HG02840 (cell line): ENCODE data around the gene MCF2L2.
"Not testable (repeated sequence)": the region's sequence is repeated elsewhere in the genome, so short reads cannot be mapped to it uniquely, and the experiment has no call there.

ENCODE experiments used
- ATAC-seq: cut with Tn5 transposase; IDR thresholded peaks from one replicate; pipeline ENCODE4 v1.9.1; 2021; ENCODE audit warnings: mild to moderate bottlenecking, moderate library complexity, moderate number of reproducible peaks; ENCODE audit not compliant: unreplicated experiment, low FRiP score

Gene MCF2L2

DNA sequence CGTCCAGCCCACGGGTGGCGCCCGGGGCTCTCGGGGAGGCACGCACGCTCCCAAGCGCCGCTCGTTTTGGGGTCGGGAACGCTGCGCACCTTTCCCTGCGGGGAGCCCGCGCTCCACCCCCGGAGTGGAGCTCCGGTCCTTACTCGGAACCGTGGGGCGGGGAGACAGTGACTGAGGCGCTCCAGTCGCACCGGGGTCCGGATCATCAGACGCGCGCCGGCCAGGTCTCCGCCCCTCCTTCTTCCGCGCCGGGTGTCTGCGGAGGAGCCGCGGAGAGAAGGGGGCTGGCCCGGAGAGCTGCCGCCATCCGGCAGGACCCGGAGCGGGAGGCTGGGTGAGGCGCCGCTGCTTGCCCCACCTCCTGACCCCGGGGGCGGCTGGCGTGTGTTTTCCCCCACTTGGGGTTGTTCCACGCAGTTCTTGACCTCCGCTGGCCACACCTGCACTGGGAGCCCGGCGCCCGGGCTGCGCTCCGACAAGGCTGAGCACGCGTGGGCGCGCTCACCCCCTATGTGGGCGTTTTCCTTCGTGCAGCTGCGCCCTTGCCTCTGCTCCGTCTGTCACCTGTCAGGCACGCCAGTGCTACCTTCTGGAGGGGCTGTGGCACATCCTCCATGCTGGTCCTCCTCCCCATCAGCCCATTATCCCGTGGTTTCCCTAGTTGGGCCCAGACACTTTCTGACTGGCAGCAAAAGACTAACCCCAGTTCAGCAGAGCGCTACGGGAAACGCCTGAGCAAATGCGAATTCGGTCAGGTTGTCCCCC lies at the start of gene MCF2L2:
TSS of gene MCF2L2 (minus strand) at position 173 of the 765 bp plus-strand sequence. CDS start 642 bp downstream, outside the sequence.
- peak; percentile 59 for ATAC-seq

GRCh38 chr3:183477801-183478456 lies 49.5 kb upstream of the MCF2L2 start:
- no peak for ATAC-seq

GRCh38 chr3:183475764-183476162 lies 47.3 kb upstream of the MCF2L2 start:
- not testable (repeated sequence) for ATAC-seq

DNA sequence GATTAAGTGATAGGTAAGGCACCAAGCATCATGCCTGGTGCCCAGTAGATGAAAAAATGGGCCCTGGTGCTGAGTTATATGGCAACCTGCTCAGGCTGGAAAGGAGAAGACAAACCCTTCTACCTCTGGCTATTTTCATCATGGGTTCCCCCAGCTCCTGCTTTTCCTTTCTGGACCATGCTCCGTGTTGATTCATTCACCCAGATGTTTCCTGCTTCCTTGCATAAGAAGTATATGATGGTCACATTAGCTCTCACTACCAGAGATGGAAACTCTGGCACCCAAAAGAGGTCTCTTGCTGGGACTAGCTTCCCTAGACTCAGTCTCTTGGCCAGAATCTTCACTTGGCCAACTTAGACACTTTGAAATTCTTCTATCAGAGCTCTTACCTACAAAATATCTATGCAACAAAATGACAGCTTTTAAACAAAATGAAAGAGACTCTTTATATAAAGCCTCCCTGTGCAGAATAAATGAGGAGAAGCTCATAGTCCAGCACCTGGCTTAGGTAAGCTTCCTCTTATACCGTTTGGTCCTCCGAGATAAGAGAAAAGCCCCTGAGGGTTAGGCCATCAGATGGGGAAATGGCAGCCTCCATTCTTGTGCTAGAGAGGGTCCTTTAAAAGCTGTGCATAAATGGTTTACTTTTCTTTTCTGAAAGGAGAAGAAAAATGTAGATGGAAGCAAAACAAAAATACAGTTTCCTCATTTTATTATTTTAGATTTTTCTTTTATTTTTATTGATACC lies 46.8 kb upstream of the MCF2L2 start:
- no peak for ATAC-seq

- no peak for ATAC-seq
Observed at GRCh38 chr3:183473969-183474368, 45.5 kb upstream of the MCF2L2 start.

- ATAC-seq = no peak
Observed at GRCh38 chr3:183472155-183472554, 43.7 kb upstream of the MCF2L2 start.

DNA sequence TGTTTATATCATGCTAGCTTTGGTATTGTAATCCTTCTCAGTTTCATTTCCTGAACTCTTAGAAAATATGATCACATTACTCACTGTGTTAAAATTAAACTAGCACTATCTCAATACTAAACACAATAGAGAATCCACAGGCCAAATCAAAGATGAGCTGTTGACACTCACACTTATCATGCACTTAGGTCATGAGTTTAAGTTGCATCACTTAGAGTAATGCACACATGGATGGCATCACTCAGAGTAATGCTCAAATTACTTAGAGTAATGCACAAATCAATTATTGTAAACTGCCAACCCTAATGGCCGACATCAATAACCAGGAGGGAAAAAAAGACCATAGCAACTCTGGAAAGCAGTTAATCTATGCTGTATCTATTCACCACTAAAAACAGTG lies 40.0 kb upstream of the MCF2L2 start:
- no peak for ATAC-seq

DNA sequence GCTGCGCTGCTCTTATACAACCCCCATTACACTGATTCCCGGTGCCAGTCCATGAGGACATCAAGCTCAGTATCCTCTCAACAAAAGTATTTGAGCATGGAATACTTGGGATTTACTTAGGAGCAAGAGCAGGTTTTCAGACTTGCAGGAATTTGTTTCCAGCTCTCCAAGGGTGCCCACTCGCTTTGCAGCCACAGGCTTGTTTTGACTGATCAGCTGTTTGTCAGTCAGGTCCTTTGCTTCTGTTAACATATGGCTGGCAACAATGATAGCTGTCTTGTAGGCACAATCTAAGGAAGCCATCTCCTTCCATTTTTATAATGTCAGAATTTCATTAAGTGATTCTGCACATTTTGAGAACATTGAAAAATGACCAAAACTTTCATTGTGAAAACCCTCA lies 38.2 kb upstream of the MCF2L2 start:
- no peak for ATAC-seq

DNA sequence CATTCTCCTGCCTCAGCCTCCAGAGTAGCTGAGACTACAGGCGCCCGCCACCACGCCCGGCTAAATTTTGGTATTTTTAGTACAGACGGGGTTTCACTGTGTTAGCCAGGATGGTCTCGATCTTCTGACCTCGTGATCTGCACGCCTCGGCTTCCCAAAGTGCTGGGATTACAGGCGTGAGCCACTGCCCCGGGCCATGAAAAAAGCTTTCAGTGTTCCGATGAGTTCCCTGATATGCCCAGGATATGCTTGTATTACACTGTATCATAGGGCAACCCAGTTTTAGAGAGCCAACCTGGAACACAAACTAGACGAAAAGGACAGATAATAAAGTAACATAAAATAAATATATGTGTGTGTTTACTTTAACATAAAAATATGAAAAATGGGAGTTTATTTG lies 37.3 kb upstream of the MCF2L2 start:
- ATAC-seq = not testable (repeated sequence)

DNA sequence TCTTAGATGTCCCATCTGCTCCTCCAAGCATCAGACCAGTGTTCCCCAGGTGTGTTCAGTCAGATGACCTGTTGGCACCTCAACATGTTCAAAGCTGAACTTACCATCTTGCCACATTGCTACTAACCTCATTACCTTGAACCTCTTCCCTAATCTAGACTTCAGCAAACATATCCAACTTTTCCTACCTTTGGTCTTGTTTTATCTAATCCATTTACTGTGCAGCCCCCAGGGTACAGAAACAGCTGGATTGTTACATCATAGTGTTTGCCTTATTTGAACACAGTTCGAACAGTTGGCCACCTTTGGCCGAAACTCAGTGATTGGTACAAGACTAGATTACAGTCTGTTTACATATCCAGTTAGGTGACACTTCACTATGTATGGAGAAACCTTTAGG lies 36.1 kb upstream of the MCF2L2 start:
- ATAC-seq = no peak

- ATAC-seq = no peak
Observed at GRCh38 chr3:183460081-183461055, 31.9 kb upstream of the MCF2L2 start.

- ATAC-seq = no peak
Observed at GRCh38 chr3:183455089-183455488, 26.7 kb upstream of the MCF2L2 start.

DNA sequence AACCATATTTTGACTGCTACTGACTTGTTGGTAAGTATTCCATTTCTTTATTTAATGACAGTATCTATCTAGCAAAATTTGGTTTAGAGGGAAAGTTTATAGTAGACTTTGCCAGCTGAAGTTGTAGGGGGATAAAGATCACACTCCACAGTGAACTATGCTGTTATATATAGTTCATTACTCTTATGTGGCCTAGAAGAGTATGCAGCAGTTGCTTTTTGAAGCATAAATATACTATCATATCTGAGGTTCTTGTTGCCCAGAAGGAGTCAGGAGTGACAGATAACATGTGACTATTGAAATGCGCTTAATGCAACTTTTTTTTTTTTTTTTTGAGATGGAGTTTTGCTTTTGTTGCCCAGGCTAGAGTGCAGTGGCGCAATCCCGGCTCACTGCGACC lies 25.6 kb upstream of the MCF2L2 start:
- no peak for ATAC-seq

DNA sequence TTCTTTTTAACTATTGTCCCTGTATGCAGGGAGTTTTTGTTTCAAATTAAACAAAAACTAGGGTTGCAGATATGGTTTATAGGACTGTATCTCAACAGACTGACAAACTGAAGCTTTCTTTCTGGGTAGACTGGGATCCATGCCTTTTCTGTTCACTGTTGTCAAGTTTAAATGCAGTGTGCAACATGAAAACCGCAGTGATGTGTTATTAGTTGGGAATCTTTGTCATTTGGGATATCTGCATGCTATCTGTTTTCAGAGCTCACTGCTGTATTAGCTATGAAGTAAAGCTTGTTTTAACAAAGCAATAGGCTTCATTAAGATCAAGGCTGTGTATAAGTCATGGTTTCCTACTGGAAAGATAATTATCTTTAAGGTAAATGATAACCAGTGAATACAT lies 21.4 kb upstream of the MCF2L2 start:
- ATAC-seq = no peak

DNA sequence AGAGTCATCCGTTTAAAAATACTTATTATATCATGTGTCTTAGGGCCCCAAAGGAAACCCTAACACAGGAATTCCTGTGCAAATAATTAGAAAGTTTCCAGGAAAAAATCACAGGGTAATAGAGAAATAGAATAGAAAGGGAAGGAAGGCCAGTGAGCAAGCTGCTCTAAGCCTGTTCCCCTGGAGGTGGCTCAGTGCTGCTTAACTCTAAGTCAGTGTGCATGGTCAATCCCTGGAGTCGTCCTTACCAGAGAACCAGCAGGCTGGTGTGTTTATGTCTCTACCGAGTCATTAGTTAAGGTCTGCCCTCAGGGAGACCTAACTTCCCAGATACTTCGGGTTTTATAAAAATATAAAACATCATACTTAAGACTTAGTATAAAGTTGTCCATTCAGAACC lies 21.0 kb upstream of the MCF2L2 start:
- ATAC-seq = no peak

GRCh38 chr3:183448369-183449128 lies 20.1 kb upstream of the MCF2L2 start:
- ATAC-seq = no peak

GRCh38 chr3:183447206-183448001 lies 19.0 kb upstream of the MCF2L2 start:
- peak; percentile 74 for ATAC-seq

GRCh38 chr3:183446838-183447205 lies 18.4 kb upstream of the MCF2L2 start:
- ATAC-seq = no peak

DNA sequence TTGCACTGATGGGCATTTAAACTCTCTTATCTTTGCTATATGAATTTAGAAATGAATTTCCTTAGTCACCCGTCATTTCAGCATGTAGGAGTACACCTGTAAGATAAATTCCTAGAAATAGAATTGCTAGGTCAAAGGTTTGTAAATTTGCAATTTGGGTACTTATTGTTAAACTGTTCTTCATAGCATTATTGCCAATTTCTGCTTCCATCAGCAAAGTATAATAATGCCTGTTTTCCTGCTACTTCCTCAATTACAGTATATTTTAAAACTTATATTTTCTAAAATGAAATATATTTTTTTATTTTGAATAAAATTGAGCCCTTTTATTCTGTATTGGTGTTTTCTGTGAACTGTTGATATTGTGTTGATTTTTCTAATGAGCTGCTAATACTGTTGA lies 16.3 kb upstream of the MCF2L2 start:
- no peak for ATAC-seq
